Activated CD4-positive, CD25-positive, alpha-beta regulatory T cell treated with anti-CD3 and anti-CD28 coated beads, Interleukin-2, amount 50 U/mL, for 72 hours (primary cell): ENCODE measurements around the gene LHX2.

ENCODE experiments used
- DNase-seq: peaks from one replicate; pipeline ENCODE4 v3.0.0; 2021

The LHX2 gene

DNA sequence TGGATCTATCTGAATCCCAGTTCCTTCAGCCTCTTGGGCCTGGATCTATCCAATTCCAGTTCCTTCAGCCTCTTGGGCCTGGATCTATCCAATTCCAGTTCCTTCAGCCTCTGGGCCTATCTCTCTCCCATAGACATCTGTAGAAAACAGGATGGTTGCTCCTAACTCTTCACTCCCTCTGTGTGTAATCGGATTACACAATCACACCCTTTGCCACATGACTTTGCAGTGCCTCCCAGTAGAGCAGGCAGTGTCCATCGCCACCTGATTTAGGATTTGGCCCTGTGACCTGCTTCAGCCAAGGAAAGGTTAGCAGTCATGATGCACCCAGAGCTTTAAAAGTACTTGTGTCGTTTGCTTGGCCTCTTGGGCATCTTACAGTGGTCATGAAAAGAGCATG lies 56.7 kb downstream of the LHX2 start:
- no peak for DNase-seq

GRCh38 chr9:124074746-124075145 lies 63.2 kb downstream of the LHX2 start:
- no peak for DNase-seq

- no peak for DNase-seq
Measured at GRCh38 chr9:124075761-124076160, 64.2 kb downstream of the LHX2 start.

DNA sequence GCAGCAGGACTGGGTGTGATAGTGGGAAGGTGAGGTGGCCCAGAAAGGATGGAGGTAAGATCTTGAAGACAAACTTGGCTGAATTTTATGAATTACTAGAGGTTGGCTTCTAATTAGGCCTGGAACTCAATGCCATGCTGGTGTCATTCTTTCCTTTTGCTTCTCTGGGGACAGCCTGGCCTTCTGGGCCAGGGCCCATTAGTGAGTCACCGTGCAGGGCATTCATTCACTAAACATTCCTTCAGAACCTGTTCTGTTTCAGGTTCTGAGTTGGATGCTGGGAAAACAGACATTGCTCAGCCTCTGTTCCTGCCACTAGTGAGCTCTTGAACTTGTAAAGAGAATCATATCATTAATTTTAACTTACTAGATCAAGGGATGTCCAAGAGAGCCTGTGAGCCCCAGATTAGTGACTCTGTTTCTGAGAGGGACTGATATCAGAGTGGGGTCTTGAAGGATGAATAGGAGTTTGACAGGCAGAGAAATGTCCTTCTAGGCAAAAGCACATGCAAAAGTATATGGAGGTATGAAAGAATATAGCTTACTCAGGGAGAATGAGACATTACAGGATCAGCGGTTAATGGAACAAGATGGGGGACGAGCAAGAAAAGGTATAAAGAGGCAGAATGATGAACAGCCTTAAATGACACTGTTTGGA lies 66.5 kb downstream of the LHX2 start:
- no peak for DNase-seq

- DNase-seq = no peak
Measured at GRCh38 chr9:124078641-124079040, 67.1 kb downstream of the LHX2 start.

GRCh38 chr9:124079176-124079925 lies 67.8 kb downstream of the LHX2 start:
- no peak for DNase-seq

DNA sequence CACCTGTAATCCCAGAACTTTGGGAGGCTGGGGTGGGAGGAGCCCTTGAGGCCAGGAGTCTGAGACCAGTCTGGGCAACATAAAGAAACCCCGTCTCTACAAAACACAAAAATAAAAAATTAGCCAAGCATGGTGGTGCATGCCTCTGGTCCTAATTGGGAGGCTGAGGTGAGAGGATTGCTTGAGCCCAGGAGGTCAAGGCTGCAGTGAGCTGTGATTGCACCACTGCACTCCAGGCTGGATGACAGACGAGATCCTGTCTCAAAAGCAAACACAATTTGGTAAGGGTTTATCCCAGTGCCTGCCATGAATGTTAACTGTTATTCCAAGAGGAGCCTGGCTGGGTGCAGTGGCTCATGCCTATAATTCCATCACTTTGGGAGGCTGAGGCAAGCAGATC lies 71.1 kb downstream of the LHX2 start:
- no peak for DNase-seq
